ENCODE results near the gene OAF. TPM values are rescaled to one million over a fixed set of nuclear protein-coding genes. Genes with fewer than 3 reads are reported as not detected.
A peak's percentile ranks its signal among the peaks of the same experiment; 100 is the strongest.

The OAF gene
- total and polyA plus RNA-seq, 2 donors (not counting 1 experiment from before 2014, with no cell fraction given): 1.3 to 1.9 TPM

DNA sequence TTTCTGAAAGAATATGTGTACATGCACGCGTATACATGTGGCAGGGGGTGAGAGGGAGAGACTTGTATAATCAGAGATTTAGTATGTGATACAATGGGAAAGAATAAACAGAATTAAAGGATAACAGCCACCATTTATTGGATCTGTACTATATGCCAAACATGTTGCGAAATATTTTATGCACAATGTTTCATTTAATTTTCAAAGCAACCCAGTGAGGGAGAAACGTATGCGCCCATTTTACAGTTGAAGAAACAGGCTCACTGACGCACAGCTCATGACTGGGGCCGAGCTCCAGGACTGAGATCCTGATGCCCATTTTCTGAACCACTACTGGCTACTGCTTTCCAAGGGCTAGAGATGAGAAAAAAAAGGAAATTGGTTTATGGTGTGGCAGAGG is 3.3 kb upstream of the OAF start:
- DNase-seq: no peak
- ATAC-seq (ENCODE audit: low read depth): no peak
- H3K4me3 Mint-ChIP-seq: no peak overlapping the region
- peaks cover 0 to 9% (median 3%) of the 10 kb centered on the region in 4 experiments for H3K27me3 ChIP-seq (replicated peaks in 1 of 4; ENCODE audit: control extremely low read depth in 1 of 4, control insufficient read depth in 3 of 4, insufficient read depth in 4 of 4, low read length in 3 of 4)
- CTCF ChIA-PET: no interaction called here
- no peak overlapping the region for H2AFZ ChIP-seq (ENCODE audit: insufficient read depth, low read depth, low read length, poor library complexity, severe bottlenecking)
- H3K4me1 ChIP-seq (ENCODE audit: control insufficient read depth in 2 of 2, insufficient read depth in 2 of 2, low read length in 2 of 2): peaks cover 7 to 17% of the 10 kb centered on the region in 2 donors
- no peaks in the 10 kb centered on the region for H3K9me3 ChIP-seq (ENCODE audit: control extremely low read depth in 1 of 3, control insufficient read depth in 2 of 3, insufficient read depth in 1 of 3, low read length in 2 of 3)
- POLR2A ChIA-PET: no interaction called here
- H3K9ac ChIP-seq (ENCODE audit: low read length): no peak overlapping the region
- no peak overlapping the region for H3K4me2 ChIP-seq (replicated peaks; ENCODE audit: low read depth, low read length, poor library complexity, severe bottlenecking)
- H4K20me1 ChIP-seq (ENCODE audit: control insufficient read depth, insufficient read depth, low read length, poor library complexity, severe bottlenecking): no peaks in the 10 kb centered on the region
- no peaks in the 10 kb centered on the region for H3K36me3 ChIP-seq (replicated peaks in 1 of 2; ENCODE audit: control extremely low read depth in 1 of 2, control insufficient read depth in 1 of 2, extremely low read depth in 1 of 2, insufficient read depth in 2 of 2, low read length in 1 of 2)
- WGBS (ENCODE audit: insufficient coverage): 95% methylated on average over 6 of the region's 7 CpGs
- H3K9me3 Mint-ChIP-seq (ENCODE audit: insufficient read depth): no peaks in the 10 kb centered on the region
- no peak overlapping the region for H3K4me3 ChIP-seq (ENCODE audit: control extremely low read depth in 1 of 5, extremely low read depth in 1 of 5, insufficient read depth in 1 of 5, low read depth in 2 of 5, low read length in 4 of 5)
- H3K79me2 ChIP-seq (ENCODE audit: control insufficient read depth, insufficient read depth, low read length): no peaks in the 10 kb centered on the region
- H3K4me1 Mint-ChIP-seq: peaks cover 12% of the 10 kb centered on the region
- intact Hi-C loops (cut with micrococcal nuclease): no loop called here
- TF ChIP-seq, protein P1, sequence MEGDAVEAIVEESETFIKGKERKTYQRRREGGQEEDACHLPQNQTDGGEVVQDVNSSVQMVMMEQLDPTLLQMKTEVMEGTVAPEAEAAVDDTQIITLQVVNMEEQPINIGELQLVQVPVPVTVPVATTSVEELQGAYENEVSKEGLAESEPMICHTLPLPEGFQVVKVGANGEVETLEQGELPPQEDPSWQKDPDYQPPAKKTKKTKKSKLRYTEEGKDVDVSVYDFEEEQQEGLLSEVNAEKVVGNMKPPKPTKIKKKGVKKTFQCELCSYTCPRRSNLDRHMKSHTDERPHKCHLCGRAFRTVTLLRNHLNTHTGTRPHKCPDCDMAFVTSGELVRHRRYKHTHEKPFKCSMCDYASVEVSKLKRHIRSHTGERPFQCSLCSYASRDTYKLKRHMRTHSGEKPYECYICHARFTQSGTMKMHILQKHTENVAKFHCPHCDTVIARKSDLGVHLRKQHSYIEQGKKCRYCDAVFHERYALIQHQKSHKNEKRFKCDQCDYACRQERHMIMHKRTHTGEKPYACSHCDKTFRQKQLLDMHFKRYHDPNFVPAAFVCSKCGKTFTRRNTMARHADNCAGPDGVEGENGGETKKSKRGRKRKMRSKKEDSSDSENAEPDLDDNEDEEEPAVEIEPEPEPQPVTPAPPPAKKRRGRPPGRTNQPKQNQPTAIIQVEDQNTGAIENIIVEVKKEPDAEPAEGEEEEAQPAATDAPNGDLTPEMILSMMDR (IDR thresholded peaks at IDR 0.05): no peak
- no peak for TF ChIP-seq EZH2 (IDR thresholded peaks at IDR 0.05; ENCODE audit: borderline replicate concordance, insufficient read depth, low read depth, low read length, poor library complexity, severe bottlenecking)
- H3K27ac ChIP-seq (ENCODE audit: low read length in 2 of 2): no peak overlapping the region
- H3K27ac Mint-ChIP-seq: no peak overlapping the region
- H3K27me3 Mint-ChIP-seq: peaks cover 53% of the 10 kb centered on the region

DNA sequence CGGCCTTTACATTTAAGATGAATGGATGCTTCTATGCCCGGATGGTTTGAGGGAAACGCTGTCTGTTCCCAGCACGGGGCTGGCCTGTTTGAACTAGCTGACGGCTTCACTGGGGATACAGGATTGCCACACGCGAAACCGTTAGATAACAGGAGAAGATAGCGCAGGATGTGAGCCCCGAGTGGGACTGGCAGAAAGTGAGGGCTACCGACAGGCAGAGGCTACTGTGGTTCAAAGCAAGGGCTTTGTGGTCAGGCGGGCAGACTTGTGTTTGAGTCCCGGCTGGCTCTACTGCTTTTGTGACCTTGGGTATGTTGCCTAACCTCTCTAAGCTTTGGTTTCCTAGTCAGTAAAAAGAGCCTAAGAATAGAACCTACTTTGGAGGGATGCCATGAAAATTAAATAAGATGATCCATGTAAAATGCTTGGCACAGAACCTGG is 2.8 kb upstream of the OAF start:
- CTCF ChIA-PET: no interaction called here
- H3K27ac Mint-ChIP-seq: no peak overlapping the region
- H3K27me3 Mint-ChIP-seq: peaks cover 54% of the 10 kb centered on the region
- intact Hi-C loops (cut with micrococcal nuclease): no loop called here
- ATAC-seq (ENCODE audit: low read depth) (no peak), DNase-seq (no peak)
- peak overlapping the region; percentile 0 for H3K4me3 Mint-ChIP-seq
- peaks cover 12% of the 10 kb centered on the region for H3K4me1 Mint-ChIP-seq
- no peak overlapping the region for H3K4me2 ChIP-seq (replicated peaks; ENCODE audit: low read depth, low read length, poor library complexity, severe bottlenecking)
- POLR2A ChIA-PET: no interaction called here
- H3K9me3 ChIP-seq (ENCODE audit: control extremely low read depth in 1 of 3, control insufficient read depth in 2 of 3, insufficient read depth in 1 of 3, low read length in 2 of 3): no peaks in the 10 kb centered on the region
- TF ChIP-seq, protein P1 (IDR thresholded peaks at IDR 0.05): no peak
- TF ChIP-seq EZH2 (IDR thresholded peaks at IDR 0.05; ENCODE audit: borderline replicate concordance, insufficient read depth, low read depth, low read length, poor library complexity, severe bottlenecking): no peak
- H3K27me3 ChIP-seq (replicated peaks in 1 of 4; ENCODE audit: control extremely low read depth in 1 of 4, control insufficient read depth in 3 of 4, insufficient read depth in 4 of 4, low read length in 3 of 4): peaks cover 0 to 9% (median 3%) of the 10 kb centered on the region in 4 experiments
- H4K20me1 ChIP-seq (ENCODE audit: control insufficient read depth, insufficient read depth, low read length, poor library complexity, severe bottlenecking): no peaks in the 10 kb centered on the region
- H3K9me3 Mint-ChIP-seq (ENCODE audit: insufficient read depth): no peaks in the 10 kb centered on the region
- H2AFZ ChIP-seq (ENCODE audit: insufficient read depth, low read depth, low read length, poor library complexity, severe bottlenecking): no peak overlapping the region
- H3K4me3 ChIP-seq (ENCODE audit: control extremely low read depth in 1 of 5, extremely low read depth in 1 of 5, insufficient read depth in 1 of 5, low read depth in 2 of 5, low read length in 4 of 5): no peak overlapping the region
- H3K27ac ChIP-seq (ENCODE audit: low read length in 2 of 2): no peak overlapping the region
- no peaks in the 10 kb centered on the region for H3K79me2 ChIP-seq (ENCODE audit: control insufficient read depth, insufficient read depth, low read length)
- H3K9ac ChIP-seq (ENCODE audit: low read length): no peak overlapping the region
- H3K4me1 ChIP-seq (ENCODE audit: control insufficient read depth in 2 of 2, insufficient read depth in 2 of 2, low read length in 2 of 2): peaks cover 7 to 17% of the 10 kb centered on the region in 2 donors
- WGBS (ENCODE audit: insufficient coverage): 75% methylated on average over 13 of the region's 13 CpGs
- no peaks in the 10 kb centered on the region for H3K36me3 ChIP-seq (replicated peaks in 1 of 2; ENCODE audit: control extremely low read depth in 1 of 2, control insufficient read depth in 1 of 2, extremely low read depth in 1 of 2, insufficient read depth in 2 of 2, low read length in 1 of 2)
